KMS-11 (cell line): ENCODE data around the gene LYZL1.
"Not testable (repeated sequence)": the region's sequence is repeated elsewhere in the genome, so short reads cannot be mapped to it uniquely, and the experiment has no call there.

Experiments used
- H2AFZ ChIP-seq: fragments of 200-600 bp; sonication (generic); 2 replicates; pipeline ENCODE4 v1.6.1; 2016; ENCODE audit warnings: antibody characterized with exemption, mixed run types, low read depth
- H3K27ac ChIP-seq: fragments of 200-600 bp; sonication (generic); 2 replicates; pipeline ENCODE4 v1.6.1; 2016; ENCODE audit warnings: mild to moderate bottlenecking, mixed run types
- H3K27me3 ChIP-seq: fragments of 200-600 bp; sonication (generic); 2 replicates; pipeline ENCODE4 v1.6.1; 2017; ENCODE audit warnings: mild to moderate bottlenecking, low read depth, mixed run types, moderate library complexity; ENCODE audit not compliant: insufficient read depth
- H3K36me3 ChIP-seq: fragments of 200-600 bp; sonication (generic); 2 replicates; pipeline ENCODE4 v1.6.1; 2017; ENCODE audit warnings: mild to moderate bottlenecking, mixed run types; ENCODE audit not compliant: insufficient read depth
- H3K4me1 ChIP-seq: fragments of 200-600 bp; sonication (generic); 2 replicates; pipeline ENCODE4 v1.6.1; 2016; ENCODE audit warnings: mild to moderate bottlenecking, low read depth, mixed run types; ENCODE audit not compliant: poor library complexity, severe bottlenecking
- H3K4me2 ChIP-seq: fragments of 200-600 bp; sonication (generic); 2 replicates; pipeline ENCODE4 v1.7.0; 2016; ENCODE audit warnings: mild to moderate bottlenecking, mixed run types
- H3K4me3 ChIP-seq: fragments of 200-600 bp; sonication (generic); IDR thresholded peaks from 2 replicates; pipeline ENCODE4 v1.6.1; 2017; ENCODE audit warnings: low read depth, low read length, mixed read lengths; ENCODE audit not compliant: insufficient read depth
- H3K79me2 ChIP-seq: fragments of 200-600 bp; sonication (generic); 2 replicates; pipeline ENCODE4 v1.6.1; 2016; ENCODE audit warnings: low read depth, mixed run types; ENCODE audit not compliant: insufficient read depth
- H3K9ac ChIP-seq: fragments of 200-600 bp; sonication (generic); 2 replicates; pipeline ENCODE4 v1.6.1; 2016; ENCODE audit warnings: mild to moderate bottlenecking, mixed run types
- H4K20me1 ChIP-seq: fragments of 200-600 bp; sonication (generic); 2 replicates; pipeline ENCODE4 v1.6.1; 2016; ENCODE audit warnings: mild to moderate bottlenecking, mixed run types; ENCODE audit not compliant: insufficient read depth
- CTCF ChIP-seq: fragments of 200-600 bp; sonication (generic); conservative IDR thresholded peaks from 2 replicates; pipeline ENCODE4 v1.6.1; 2017; ENCODE audit warnings: low read depth, mild to moderate bottlenecking, antibody characterized with exemption, low read length, moderate library complexity, mixed read lengths

The LYZL1 gene

GRCh38 chr10:29358010-29358616 is 69.2 kb downstream of the LYZL1 start:
- TF ChIP-seq CTCF, result no peak
- H3K9ac ChIP-seq, result no peak overlapping the region
- no peaks in the 10 kb centered on the region for H3K27me3 ChIP-seq
- H4K20me1 ChIP-seq, result no peaks in the 10 kb centered on the region
- H3K36me3 ChIP-seq, result no peaks in the 10 kb centered on the region
- H3K4me2 ChIP-seq, result no peak overlapping the region
- H2AFZ ChIP-seq, result no peak overlapping the region
- no peak overlapping the region for H3K4me3 ChIP-seq
- no peaks in the 10 kb centered on the region for H3K79me2 ChIP-seq
- H3K4me1 ChIP-seq, result no peaks in the 10 kb centered on the region
- no peak overlapping the region for H3K27ac ChIP-seq

GRCh38 chr10:29360215-29360853 is 71.5 kb downstream of the LYZL1 start:
- H3K36me3 ChIP-seq, H3K4me2 ChIP-seq: not testable (repeated sequence)

More at GRCh38 chr10:29360215-29360853, 71.5 kb downstream of the LYZL1 start:
- H3K79me2 ChIP-seq, H3K27me3 ChIP-seq, H3K4me1 ChIP-seq, H3K4me3 ChIP-seq, H3K9ac ChIP-seq, H4K20me1 ChIP-seq, H3K27ac ChIP-seq, H2AFZ ChIP-seq: not testable (repeated sequence)
